PFSK-1 (cell line): ENCODE results near the gene TCEA2.

Experiments
- FOXP2 ChIP-seq: optimal IDR thresholded peaks from 2 replicates; pipeline ENCODE3; 2011; ENCODE audit warnings: borderline replicate concordance, control low read depth, inconsistent platforms; ENCODE audit not compliant: insufficient read depth; ENCODE audit errors: extremely low read length, extremely low read depth
- POLR2AphosphoS5 ChIP-seq: IDR thresholded peaks from 2 replicates; pipeline ENCODE4 v1.6.1; 2012; ENCODE audit warnings: low read depth, mild to moderate bottlenecking, control low read depth, low read length, moderate library complexity
- SIN3A ChIP-seq: IDR thresholded peaks from 2 replicates; pipeline ENCODE4 v1.6.1; 2012; ENCODE audit warnings: mild to moderate bottlenecking, low read length, moderate library complexity, borderline replicate concordance; ENCODE audit not compliant: insufficient read depth
- TAF1 ChIP-seq: IDR thresholded peaks from 2 replicates; pipeline ENCODE4 v1.6.1; 2012; ENCODE audit warnings: low read length, control low read depth, borderline replicate concordance; ENCODE audit not compliant: insufficient read depth
- TF ChIP-seq, protein P1 (sequence below), 2 experiments: IDR thresholded peaks; 2 replicates each; pipeline versions ENCODE4 v1.6.1 to v1.8.0; 2011 to 2012; ENCODE audit warnings: low read depth in 2 of 2, low read length in 2 of 2, control low read depth in 1 of 2, inconsistent platforms in 1 of 2, mild to moderate bottlenecking in 1 of 2, moderate library complexity in 1 of 2; ENCODE audit not compliant: insufficient read depth in 1 of 2

The TCEA2 gene

DNA sequence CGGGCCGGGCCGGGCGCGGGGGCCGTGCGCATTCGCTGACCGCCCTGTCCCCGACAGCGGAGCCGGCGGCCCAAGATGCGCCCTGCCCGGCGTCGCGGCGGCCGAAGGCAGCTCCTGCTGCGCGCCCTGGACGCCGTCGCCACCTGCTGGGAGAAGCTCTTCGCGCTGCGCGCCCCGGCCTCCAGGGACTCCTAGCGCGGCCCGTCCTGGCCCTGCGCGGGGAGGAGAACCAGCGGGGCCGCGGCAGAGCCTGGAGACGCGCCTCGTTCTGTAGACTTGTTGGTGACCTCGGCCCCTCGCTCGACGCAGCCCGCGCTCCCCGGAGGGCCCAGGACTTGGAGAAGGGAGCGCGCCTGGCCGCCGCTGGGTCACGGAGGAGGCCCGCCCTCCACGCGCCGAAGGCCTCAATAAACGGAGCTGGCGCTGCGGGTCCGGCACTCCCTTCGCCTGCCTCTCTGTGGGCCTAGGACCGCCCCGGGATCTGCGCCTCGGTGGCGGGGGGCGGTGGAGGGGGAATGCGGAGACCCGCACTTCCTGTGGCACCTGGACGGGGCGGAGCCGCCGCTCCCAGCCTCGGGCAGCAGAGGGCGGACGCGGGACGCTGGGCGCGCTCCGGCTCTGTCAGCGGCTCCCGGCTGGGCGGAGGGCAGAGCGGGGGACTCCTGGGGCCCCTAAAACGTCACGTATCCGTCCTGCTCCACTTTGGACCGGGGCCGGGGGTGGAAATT lies 24.3 kb upstream of the TCEA2 start:
- TF ChIP-seq TAF1 (no peak), POLR2AphosphoS5 (peak; percentile 55; the same call in 1 of the 2 replicates), FOXP2 (peak; percentile 27)

GRCh38 chr20:64039293-64040160 lies 23.5 kb upstream of the TCEA2 start:
- TF ChIP-seq SIN3A (no peak), TAF1 (no peak), POLR2AphosphoS5 (no peak), FOXP2 (no peak)
- TF ChIP-seq, protein P1, sequence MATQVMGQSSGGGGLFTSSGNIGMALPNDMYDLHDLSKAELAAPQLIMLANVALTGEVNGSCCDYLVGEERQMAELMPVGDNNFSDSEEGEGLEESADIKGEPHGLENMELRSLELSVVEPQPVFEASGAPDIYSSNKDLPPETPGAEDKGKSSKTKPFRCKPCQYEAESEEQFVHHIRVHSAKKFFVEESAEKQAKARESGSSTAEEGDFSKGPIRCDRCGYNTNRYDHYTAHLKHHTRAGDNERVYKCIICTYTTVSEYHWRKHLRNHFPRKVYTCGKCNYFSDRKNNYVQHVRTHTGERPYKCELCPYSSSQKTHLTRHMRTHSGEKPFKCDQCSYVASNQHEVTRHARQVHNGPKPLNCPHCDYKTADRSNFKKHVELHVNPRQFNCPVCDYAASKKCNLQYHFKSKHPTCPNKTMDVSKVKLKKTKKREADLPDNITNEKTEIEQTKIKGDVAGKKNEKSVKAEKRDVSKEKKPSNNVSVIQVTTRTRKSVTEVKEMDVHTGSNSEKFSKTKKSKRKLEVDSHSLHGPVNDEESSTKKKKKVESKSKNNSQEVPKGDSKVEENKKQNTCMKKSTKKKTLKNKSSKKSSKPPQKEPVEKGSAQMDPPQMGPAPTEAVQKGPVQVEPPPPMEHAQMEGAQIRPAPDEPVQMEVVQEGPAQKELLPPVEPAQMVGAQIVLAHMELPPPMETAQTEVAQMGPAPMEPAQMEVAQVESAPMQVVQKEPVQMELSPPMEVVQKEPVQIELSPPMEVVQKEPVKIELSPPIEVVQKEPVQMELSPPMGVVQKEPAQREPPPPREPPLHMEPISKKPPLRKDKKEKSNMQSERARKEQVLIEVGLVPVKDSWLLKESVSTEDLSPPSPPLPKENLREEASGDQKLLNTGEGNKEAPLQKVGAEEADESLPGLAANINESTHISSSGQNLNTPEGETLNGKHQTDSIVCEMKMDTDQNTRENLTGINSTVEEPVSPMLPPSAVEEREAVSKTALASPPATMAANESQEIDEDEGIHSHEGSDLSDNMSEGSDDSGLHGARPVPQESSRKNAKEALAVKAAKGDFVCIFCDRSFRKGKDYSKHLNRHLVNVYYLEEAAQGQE (IDR thresholded peaks at IDR 0.05; ENCODE audit: insufficient read depth in 1 of 2, low read depth in 2 of 2, low read length in 2 of 2) = no peak

DNA sequence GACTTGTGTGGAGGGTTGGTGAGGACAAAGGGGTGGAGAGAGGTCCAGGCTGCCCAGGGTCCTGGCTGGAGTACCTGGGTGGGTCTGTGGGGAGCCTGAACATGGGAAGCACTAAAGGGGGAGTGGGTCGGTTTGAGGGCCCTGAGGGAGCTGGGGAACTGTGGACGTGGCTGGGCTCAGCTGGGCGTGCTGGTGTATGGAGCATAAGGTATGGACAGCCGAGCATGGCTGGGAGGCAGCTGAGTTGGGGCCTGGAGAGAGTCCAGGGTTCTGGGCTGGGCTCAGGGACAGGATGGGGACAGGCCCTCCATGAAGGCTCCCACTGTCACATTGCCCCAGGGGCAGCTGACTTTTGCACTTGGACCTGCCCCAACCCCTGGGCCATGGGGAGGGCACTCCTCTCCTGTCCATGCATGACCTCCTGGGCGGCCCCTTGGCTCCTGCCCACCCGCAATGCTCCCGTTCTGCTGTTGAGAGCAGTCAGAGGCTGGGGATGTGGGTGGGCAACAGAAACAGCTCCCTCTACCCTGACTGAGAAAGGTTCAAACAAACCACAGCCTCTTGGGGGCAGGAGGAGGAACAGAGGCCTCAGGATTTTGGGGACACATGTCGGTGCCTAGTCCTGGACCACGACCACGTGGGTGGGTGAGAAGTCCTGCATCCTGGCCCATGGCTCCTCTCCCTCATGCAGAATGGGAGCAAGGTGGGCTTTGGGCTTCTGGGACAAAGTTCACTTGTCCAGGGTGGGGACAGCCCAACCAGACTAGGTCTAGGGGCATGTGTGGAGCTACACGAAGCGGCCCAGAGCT lies 22.6 kb upstream of the TCEA2 start:
- TF ChIP-seq, protein P1 (IDR thresholded peaks at IDR 0.05; ENCODE audit: insufficient read depth in 1 of 2, low read depth in 2 of 2, low read length in 2 of 2) = no peak
- TF ChIP-seq POLR2AphosphoS5 = no peak
- TF ChIP-seq FOXP2 = no peak
- no peak for TF ChIP-seq TAF1
- no peak for TF ChIP-seq SIN3A

DNA sequence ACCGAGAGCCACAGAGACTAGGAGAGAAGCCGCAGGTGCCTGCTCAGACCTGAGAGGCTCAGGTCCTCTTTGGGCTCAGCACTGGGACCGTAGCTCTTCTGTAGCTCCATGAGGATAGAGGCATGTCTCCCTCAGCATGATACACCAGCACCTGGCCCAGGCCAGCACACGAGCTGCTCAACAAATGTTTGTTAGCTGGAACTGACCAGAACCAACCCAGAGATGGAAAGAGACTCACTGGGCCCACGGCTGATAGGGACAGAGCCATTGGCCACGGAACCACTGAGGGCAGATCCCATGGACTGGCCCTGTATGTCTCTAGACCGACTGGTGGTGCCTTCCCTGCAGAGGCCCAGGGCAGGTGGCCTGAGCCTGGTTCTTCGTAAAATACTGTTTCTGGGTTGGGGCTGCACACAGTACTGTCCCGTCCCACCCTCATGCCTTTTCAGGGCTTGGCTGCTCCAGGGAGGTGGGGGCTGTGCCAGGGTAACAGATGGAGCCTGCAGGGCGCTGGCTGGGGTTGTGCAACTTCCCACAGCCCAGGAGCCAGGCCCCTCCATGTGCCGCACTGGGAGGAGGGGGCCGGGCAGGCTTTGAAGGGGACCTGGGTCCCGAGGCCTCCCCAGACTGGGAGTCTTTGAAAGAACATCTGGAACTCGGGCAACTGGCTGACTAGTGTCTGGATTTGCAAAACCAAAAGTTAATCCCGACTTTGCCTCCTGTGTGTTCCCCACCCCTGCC lies 21.8 kb upstream of the TCEA2 start:
- TF ChIP-seq SIN3A (no peak), POLR2AphosphoS5 (no peak), FOXP2 (no peak), TAF1 (no peak)
- TF ChIP-seq, protein P1 (IDR thresholded peaks at IDR 0.05; ENCODE audit: insufficient read depth in 1 of 2, low read depth in 2 of 2, low read length in 2 of 2) = no peak
